Measurements from ENCODE around the gene C20orf204. TPM values are rescaled to one million over a fixed set of nuclear protein-coding genes. Genes with fewer than 3 reads are reported as not detected.

The C20orf204 gene
- total RNA-seq, 4 donors from 2014 or later = 0.26 to 0.57 (median 0.57) TPM; not detected in 1

DNA sequence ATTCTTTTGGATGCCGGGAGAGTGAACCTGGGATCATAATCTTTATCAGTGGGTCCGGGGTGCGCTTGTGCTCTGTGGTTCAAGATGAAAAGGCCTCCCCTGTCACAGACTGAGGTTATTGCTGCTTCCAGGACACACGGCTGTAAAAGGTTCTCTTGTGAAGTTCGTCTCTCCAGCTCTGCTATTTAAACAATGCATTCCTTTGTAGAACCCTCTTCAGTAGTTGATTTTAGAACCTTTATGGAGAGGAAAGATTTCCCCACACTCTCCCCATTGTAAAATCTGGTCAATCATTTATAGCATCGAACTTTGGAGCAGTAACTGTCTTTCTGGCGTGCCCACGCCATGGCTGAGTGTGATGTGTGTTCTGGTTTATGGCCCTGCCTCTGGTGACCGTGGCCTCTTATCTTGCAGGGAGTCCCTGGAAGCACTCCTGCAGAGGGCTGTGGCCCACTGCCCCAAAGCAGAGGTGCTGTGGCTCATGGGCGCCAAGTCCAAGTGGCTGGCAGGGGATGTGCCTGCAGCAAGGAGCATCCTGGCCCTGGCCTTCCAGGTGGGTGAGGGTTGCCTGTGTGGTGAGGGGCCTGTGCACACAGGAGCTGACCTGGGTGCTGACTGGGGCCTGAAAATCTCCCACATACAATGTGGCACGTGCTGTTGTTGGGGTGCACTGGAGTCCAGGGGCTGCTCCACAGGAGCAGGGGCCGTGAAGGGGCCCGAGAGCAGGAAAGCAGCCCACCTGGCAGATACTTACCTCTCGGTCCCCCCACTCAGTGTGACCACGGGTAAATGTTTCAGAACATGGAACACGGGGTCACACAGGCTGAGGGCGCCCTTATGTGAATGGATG lies 11.6 kb upstream of the C20orf204 start:
- H3K4me3 ChIP-seq = no peak overlapping the region
- H3K36me3 ChIP-seq = peaks cover 38 to 100% (median 64%) of the 10 kb centered on the region in 3 donors
- TF ChIP-seq, protein P1, sequence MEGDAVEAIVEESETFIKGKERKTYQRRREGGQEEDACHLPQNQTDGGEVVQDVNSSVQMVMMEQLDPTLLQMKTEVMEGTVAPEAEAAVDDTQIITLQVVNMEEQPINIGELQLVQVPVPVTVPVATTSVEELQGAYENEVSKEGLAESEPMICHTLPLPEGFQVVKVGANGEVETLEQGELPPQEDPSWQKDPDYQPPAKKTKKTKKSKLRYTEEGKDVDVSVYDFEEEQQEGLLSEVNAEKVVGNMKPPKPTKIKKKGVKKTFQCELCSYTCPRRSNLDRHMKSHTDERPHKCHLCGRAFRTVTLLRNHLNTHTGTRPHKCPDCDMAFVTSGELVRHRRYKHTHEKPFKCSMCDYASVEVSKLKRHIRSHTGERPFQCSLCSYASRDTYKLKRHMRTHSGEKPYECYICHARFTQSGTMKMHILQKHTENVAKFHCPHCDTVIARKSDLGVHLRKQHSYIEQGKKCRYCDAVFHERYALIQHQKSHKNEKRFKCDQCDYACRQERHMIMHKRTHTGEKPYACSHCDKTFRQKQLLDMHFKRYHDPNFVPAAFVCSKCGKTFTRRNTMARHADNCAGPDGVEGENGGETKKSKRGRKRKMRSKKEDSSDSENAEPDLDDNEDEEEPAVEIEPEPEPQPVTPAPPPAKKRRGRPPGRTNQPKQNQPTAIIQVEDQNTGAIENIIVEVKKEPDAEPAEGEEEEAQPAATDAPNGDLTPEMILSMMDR (IDR thresholded peaks at IDR 0.05) = no peak
- no peak for TF ChIP-seq POLR2A (IDR thresholded peaks at IDR 0.05)

DNA sequence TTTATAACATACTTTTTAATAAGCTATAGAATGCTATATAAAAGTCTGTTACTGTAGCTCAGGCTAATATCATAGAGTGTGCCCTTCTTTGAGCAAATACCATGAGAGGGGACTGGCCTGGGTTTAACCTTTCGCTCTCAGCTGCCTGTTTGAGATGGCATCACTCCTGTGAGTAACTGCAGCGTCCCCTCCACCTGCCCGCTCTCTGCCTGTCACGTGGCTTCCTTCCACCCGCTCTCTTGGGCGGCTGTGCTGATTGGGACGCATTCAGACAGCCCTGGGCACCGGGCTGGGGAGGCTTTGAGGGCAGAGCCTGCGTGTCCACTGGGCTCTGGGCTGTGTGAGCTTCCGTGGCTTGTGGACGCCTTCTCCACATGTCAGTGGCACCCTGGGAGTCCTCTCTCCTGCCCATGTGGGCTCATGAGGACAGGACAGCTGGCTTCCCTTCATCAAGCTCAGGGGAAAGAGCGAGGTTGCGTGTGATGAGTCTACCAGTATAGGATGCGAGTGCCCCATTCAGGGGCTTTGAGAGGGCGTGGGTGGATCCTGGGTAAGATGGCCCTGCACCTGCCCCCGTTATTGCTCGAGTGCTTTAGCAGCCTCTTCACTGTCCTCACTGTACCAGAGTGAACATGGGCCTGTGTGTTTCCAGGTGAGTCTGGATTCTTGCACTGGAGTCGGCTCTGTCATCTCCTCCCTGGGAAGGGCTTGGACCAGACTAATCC lies 10.7 kb upstream of the C20orf204 start:
- Histone ChIP-seq H3K36me3 (peaks cover 41 to 100% (median 73%) of the 10 kb centered on the region in 3 donors), H3K27ac (no peak overlapping the region), H3K4me3 (no peak overlapping the region), H3K9me3 (no peaks in the 10 kb centered on the region), H3K27me3 (no peaks in the 10 kb centered on the region), H3K4me1 (no peaks in the 10 kb centered on the region)
- intact Hi-C loops (cut with DNase I) = no loop called here
- TF ChIP-seq, protein P1 (IDR thresholded peaks at IDR 0.05) = no peak
- TF ChIP-seq POLR2A (IDR thresholded peaks at IDR 0.05) = no peak
- WGBS, 2 donors = 94 to 95% methylated on average over 7 of the region's 18 CpGs
- no peak for DNase-seq

More for the DNA sequence above, 11.6 kb upstream of the C20orf204 start:
- H3K9me3 ChIP-seq = no peaks in the 10 kb centered on the region
- H3K4me1 ChIP-seq = no peaks in the 10 kb centered on the region
- no peak for DNase-seq
- 93 to 95% methylated on average over 6 to 15 of the region's 17 CpGs for WGBS, 2 donors
- H3K27ac ChIP-seq = no peak overlapping the region
- intact Hi-C loops (cut with DNase I) = no loop called here
- H3K27me3 ChIP-seq = no peaks in the 10 kb centered on the region

DNA sequence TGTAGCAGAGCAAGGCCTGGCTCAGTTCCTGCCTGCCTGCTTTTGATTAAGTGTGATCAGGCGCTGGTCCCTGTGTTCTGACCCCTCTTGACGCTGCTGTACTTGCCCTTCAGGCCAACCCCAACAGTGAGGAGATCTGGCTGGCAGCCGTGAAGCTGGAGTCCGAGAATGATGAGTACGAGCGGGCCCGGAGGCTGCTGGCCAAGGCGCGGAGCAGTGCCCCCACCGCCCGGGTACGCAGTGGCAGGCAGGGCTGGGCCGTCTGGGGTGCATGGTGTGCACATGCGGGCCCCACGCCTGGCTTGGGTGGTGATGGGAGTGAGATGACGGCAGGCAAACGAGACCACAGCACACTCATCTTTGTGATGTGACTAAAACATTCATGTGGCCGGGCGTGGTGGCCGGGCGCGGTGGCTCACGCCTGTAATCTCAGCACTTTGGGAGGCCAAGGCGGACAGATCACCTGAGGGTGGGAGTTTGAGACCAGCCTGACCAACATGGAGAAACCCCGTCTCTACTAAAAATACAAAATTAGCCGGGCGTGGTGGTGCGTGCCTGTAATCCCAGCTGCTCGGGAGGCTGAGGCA lies 10.1 kb upstream of the C20orf204 start:
- TF ChIP-seq, protein P1 (IDR thresholded peaks at IDR 0.05) = no peak
- no peak for TF ChIP-seq POLR2A (IDR thresholded peaks at IDR 0.05)
- DNase-seq = no peak
- intact Hi-C loops (cut with DNase I) = no loop called here
- no peak overlapping the region for H3K27ac ChIP-seq
- H3K27me3 ChIP-seq = no peaks in the 10 kb centered on the region
- peaks cover 41 to 100% (median 75%) of the 10 kb centered on the region in 3 donors for H3K36me3 ChIP-seq
- no peaks in the 10 kb centered on the region for H3K9me3 ChIP-seq
- no peaks in the 10 kb centered on the region for H3K4me1 ChIP-seq
- H3K4me3 ChIP-seq = no peak overlapping the region
- WGBS, 2 donors = 88 to 93% methylated on average over 10 to 14 of the region's 29 CpGs

GRCh38 chr20:64027981-64028685 lies 7.8 kb upstream of the C20orf204 start:
- Histone ChIP-seq H3K36me3 (peaks cover 48 to 100% (median 77%) of the 10 kb centered on the region in 3 donors), H3K4me3 (no peak overlapping the region), H3K9me3 (no peaks in the 10 kb centered on the region), H3K27me3 (no peaks in the 10 kb centered on the region), H3K27ac (no peak overlapping the region), H3K4me1 (no peaks in the 10 kb centered on the region)
- no peak for DNase-seq
- WGBS, 2 donors = 94% methylated on average over 6 to 18 of the region's 24 CpGs
- TF ChIP-seq, protein P1 (IDR thresholded peaks at IDR 0.05) = no peak
- no peak for TF ChIP-seq POLR2A (IDR thresholded peaks at IDR 0.05)
- intact Hi-C loops (cut with DNase I) = no loop called here

Data from esophagus squamous epithelium (tissue), 5 donors.